ENCODE measurements around the gene SP110.
"Not testable (repeated sequence)": the region's sequence is repeated elsewhere in the genome, so short reads cannot be mapped to it uniquely, and the experiment has no call there.

The SP110 gene

DNA sequence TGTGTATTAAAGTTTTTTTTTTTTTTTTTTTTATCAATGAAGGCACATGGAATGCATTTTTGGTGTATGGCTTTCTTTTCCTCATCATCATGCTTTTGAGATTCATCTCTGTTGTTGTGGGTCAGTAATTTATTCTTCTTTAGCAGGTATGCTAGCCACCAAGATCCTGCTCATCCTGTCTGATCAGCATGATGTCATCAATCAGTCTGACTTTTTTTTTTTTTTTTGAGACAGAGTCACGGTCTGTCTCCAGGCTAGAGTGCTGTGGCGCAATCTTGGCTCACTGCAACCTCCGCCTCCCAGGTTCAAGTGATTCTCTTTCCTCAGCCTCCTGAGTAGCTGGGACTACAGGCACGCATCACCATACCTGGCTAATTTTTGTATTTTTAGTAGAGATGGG lies 3.0 kb upstream of the SP110 start:
- DNase-seq: not testable (repeated sequence)

DNA sequence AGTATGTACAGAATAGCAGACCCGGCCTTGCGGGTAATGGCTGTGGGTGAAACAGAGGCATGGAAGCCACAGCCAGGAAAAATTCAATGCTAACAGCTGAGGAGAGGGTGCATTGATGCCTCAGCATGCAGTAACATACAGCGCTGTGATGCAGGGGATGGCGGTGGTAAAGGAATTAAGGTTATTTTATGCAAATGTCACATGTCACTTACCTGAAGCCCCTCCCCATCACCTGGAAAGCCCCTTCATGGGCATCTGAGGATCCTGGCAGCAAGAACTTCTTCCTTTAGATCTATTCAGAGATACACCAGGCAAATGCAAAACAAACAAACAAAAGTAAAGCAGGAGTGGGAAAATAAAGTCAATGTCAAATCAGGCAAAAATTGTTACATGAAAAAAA lies 1.7 kb upstream of the SP110 start:
- no peak for DNase-seq

DNA sequence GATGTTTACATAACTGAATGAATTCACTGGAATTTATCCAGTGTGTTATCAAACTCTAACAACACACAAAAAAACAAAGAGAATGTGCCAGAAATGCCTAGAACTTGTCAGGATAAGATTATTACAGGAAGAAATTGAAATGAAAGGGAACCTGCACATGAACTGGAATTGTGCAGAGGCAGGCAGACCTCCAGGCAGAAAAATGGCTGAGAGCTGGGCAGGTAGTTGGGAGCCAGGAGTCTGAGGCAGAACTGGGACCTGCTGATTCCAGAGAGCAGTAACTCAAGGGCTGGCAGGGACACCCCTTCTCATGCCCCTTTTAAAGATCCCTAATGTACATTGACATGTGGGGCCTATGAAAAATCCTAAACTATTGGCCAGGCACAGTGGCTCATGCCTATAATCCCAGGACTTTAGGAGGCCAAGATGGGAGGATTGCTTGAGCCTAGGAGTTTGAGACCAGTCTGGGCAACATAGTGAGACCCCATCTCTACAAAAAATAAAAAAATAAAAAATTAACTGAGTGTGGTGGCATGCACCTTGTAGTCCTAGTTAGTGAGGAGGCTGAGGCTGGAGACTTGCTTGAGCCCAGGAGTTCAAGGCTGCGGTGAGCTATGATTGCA lies 674 bp upstream of the SP110 start:
- no peak for DNase-seq

DNA sequence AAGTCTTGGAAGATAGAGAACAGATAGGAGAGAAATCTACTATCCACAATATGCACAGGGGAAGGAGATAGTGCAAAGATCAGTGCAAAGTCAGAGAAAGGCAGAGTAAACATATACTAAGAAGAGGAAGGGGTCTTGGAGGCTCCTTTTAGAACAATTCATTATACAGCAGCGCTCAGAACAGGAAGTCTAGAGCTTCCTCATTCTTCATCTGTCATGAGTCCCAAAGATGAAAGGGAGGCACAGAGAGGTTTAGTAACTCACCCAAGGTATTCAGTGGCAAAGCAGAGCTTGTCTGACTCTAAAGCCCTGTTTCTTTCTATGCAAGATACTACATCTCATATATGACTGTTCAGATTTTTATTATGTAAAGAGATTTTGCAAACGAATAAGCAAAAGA lies 1.4 kb downstream of the SP110 start:
- DNase-seq: no peak

DNA sequence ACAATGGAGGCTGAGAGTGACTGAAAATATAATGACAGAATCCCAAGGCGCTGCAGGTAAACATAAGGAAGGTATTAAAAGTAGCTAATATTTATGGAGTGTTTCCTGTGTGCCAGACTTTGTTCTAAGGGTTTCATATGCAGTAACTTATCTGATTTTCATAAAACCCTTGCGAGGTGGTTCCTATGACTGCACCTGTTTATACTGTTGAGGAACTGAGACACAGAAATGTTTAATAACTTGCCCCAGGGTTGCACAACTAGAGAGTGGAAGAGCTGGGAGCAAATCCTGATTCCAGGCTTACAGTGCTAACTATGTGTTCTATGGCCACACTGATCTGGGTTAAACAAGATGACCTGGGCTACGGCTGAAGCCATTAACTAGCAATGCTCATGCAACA lies 2.4 kb downstream of the SP110 start:
- no peak for DNase-seq

DNA sequence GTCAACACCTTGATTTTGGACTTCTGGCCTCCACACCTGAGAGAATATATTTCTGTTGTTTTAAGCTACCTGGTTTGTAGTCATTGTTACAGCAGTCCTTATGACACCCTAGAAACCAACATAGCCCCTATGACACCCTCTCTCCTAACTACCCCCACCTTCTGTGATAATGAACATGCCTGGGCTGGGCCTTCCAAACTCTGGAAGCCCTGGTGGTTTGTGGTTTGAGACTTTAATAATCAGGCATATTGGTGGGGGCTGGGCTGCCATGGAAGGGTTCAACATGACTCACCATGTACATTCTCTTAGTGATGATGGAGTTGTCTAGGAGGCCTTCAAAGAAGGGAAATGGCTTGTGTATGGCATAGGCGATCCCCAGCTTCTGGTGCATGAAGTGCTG lies 3.3 kb downstream of the SP110 start:
- DNase-seq: no peak

DNA sequence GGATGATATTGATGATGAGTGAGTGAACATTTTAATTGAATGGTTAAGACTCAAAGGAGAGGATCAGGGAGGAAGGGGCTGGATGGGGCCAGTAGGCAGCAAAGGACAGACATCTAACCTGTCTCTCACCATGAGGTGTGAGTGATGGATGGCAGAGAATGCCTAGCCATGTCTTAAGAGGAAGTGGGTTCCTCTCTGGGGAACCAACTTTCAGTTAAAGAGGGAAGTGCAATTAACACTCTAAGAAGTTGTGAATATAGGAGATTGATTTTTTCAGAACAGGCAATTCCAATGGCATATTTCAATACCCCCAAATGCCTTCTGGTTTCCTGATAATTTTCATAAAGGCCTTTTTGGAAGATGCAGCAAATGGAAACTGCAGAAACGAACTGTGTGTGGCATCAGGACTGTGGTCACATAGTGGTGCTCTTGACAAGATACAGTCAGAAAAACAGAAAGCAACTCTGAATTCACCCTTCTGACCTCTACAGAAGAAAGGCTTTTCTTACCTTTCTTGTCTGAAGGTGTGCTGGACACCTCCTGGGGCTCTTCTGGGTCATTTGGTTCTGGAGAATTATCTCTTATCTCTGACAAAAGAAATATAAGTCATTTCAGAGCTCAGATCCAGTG lies 10.2 kb downstream of the SP110 start:
- DNase-seq: no peak

DNA sequence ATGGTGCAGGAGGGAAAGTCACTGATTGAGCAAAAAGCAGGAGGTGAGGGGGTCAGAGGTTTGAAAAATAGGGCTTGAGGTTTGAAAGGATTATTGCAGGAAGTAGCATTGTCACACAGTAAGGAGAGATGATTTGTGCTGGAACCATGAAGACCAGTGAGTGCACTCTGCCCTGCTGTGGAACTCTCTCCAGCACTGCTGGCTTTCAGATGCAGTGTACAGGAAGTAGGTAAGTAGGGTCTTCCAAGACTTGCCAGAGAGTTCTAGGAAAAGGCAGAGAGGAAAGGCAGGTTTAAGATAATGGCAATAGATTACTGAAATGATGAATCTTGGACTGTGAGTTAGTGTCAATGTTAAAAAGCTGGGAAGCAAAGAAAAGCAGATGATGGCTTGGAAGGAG lies 11.2 kb downstream of the SP110 start:
- no peak for DNase-seq

DNA sequence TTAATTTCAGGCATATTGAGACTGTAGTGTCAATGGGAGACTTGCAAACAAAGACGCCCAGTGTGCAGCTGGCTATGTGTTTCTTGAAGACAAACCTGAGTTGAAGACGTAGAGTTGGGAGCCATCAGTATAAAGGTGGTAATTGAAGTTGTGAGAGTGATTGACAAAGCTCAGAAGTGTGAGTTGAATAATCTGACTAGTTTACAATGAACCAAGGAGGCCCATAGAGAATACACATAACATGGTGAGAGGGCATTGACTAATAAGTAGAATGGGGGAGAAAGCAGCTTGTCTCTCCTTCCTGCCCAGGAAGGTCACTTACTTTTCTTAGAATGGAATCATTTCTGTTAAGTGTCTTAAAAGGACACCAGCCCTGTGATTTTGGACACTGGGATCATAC lies 14.1 kb downstream of the SP110 start:
- DNase-seq: no peak

DNA sequence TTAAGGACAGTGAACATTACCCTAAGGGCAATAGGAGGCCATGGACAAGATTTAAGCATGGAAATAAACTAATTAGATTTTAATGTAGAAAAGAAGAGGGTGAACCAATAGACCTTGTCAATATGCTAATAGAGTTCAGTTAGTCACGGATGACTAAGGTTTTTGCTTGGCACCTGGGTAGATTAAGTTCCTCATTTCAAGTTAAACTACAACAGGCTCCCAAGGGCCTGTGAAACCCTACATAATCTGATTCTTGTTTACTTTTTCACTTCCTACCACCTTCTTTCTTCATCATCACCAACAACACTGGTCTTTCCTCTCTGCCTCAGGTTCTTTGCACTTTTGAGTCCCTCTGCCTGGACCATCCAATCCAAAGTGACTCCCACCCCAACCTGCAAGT lies 14.8 kb downstream of the SP110 start:
- no peak for DNase-seq

DNA sequence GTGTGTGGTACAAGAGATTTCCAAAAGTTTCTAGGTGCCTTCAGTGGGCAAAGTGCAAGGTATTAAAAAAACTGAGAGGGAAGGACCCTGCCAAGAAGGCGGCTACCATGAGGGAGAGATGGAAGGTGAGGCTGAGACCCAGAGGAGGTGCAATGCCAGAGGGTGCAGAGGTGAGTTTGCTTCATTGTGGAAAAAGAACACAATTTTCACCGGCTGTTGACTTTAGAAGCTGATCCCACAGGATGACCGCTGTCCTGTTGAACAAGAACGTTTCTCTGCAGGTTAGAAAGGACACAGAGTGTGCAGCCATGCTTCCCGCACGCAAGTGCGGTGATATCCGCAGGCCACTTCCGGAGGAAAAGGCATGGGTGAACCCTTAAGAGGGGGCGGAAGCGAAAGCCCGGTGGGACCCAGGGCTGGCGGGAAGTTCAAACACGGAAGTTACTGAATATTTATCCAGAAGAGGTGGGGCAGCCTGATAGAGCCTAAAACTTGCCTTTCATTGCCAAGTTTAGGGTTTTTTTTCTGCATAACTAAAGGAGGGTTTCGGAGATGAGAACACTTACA lies 16.6 kb downstream of the SP110 start:
- no peak for DNase-seq

DNA sequence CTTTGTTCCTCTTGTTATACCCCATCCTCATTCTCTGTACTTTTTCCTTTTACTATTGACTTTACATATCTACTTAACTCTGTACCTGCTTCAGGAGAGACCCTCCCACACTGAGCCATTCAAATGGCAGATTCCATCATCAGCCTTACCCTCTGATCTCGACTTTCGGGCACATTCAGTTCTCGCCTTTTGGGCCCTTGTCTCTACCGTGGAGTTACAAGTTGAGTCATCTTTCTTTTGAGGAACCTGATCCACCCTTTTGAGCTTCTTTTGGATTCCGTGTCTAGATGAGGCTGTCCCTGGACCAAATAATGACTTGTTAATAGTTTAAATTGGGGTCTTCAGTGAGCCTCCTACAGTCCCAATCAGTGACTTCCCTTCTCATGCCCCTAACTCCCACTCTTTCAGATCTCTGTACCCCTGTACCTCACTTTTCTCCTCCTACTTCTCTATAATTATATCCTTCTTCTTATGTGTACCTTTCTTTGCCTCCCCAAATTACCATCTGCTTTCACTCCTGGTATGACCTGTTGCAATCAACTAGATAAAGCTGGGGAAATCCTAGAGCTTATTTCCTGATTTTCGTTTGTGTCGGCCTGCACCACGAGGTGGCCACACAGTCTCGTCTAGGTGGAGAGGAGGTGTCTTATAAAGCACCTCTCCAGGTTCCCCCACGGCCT lies 17.2 kb downstream of the SP110 start:
- DNase-seq: no peak

DNA sequence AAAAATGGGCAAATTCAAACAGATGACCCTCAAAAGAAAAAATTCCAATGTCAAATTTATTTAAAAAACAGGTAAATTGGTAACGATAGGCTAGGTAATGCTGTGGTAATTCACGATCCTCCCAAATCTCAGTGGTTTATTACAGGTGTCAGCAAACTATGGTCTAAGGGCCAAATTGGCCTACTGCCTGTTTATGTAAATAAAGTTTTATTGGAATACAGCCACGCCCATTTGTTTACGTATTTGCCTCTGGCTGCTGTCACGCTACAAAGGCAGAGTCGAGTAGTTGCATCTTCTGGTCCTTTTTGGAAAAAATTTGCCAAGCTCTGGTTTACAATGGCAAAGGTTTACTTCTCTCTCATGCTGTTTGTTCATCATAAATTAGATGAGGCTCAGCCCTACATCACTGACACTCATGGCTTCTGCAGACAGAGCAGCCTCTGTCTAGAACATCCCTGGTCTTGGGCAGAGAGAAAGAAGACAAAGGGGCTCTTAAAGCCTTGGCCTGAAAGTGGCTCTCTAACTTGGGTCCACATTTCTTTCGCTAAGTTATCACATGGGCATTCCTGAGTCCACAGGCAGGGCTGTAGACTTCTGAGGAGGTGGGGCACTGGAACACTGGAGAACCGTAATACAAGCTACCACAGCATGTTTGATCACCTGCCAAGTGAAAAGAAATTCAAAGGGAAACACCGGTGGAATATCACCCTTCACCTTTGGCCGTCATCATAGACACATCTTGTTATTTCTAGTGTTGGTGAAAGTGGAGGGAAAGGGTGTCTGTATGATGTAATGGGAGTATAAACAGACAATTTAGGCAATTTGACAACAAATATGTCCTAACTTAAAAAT lies 34.8 kb downstream of the SP110 start:
- DNase-seq: no peak

DNA sequence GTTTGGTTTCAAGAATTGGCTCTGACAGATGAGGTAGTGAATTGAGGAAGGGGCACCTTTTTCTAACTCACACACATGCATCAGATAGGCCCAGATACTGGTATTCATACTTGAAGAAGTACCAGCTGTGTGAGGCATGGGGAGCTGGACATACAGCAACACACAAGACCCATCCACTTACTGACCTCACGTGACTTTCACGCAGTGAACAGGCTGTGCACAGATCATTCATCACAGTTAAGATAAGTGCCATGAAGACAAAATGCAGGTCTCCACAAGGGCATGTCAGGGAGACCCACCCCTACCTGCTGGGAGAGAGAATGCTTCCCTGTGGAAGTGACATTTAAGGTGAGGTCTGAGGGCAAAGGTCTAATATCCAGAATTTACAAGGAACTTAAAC lies 38.6 kb downstream of the SP110 start:
- DNase-seq: no peak

DNA sequence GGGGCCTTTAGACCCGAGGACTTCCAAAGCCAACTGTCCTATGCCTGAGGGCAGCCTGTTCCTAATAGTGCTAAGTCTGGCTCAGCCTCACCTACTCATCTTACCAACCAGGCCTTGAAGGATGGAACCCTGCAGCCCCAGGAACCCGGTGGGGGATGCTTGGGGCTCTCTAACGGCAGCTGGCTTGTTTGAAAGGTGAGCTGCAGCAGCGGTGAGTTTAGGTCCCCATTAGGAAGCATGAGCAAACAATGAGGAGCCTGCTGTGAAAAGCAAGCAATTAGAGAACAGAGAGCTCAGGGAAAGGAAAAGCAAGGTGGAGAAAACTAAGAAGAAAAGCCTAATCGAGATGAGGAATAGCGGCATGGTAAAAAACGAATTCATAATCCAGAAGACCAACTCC lies 39.9 kb downstream of the SP110 start:
- no peak for DNase-seq

DNA sequence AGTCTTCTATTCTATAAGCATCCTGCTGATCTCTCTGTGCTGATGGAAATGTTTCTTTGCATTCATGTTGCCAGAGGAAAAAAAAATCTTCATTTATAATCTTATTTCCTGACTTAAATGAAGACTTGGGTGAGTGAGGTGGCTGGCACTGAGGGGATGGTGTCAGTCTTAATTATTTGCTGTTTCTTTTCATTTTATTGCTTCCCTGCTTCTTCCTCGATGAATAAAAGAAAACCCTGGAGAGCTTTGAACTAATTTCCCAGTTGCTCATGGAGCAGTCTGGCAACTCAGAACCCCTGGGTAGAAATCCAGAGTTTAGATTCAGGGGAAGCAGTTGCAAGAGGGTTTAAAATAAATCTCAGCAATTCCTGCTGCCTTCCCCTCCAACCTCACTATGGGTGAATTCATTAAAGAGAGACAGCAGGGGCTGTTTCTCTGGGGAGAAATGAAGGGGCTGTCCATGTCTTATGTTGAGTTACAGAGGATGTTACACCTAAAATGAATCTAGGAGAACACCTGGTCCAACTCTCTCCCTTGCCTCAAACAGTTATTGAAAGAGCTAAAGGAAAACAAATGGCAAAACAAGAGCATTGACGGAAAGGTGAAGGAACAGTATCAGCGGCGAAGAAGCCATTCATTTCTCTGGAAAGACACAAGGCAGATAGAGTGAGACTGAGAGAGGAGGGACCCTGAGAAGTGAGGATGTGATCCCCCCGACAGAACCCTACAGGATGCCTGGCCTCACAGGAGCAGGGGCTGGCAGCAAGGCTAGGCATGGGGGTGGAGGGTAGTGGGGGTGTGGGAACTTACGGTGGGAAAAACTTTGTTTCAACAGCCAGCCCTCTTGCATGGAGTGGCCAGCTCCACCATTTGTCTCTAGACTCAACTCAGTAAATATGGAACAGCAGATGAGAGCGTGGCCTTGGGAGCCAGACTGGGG lies 41.0 kb downstream of the SP110 start:
- DNase-seq: no peak

DNA sequence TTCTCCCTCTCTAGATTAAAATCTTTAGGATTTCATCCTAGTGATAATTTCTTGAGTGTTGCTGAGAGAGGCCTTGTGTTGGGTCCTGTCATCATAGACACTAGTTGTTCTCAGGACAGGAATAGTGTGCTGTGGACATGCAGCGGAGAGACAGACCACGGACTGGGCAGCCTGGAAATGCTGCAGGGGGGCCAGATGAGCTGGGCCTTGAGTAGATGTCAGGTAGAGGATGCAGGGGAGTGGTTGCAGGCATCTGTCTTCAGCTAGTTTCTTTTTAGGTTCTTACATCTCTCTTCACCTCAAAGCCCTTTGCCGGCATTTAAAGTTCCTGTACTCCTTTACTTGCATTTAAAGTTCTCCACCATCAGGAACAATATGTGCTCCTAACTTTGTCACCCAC lies 42.8 kb downstream of the SP110 start:
- no peak for DNase-seq

DNA sequence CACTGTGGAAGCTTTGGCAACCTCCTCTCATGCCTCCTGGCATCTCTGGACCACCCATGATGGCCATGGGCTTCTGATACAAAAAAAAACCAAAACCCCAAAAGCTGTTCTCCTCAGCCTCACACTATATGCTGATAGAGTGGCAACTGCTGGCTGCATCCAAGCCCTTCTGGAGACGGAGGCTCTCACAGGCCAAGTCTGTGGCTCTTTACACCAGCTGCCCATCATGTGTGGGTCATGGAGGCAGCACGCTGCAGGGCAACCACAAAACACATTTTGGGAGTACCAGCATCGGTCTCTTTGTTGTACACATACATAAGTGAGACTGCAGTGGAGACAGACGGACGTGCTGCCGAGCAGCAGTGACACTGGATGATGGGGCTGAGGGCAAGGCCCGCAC lies 45.3 kb downstream of the SP110 start:
- no peak for DNase-seq

DNA sequence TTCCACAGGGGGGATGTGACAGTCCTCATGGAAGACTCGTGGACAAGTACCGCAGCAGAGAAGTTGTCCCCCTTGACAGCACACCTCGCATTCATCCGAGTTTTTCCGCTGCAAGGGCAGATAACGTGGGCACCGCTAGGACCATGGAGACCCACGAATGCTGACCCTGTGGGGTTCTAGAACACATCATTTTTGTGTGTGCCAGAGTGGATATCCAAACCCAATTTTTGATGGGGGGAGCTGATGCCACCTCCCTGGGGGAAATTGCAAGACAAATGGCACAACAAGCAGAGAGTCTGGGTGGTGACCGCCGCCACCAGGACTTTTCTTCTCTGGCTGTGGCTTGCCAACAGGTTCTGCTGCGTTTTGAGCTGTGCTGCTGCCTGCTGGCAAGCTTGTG lies 46.9 kb downstream of the SP110 start:
- DNase-seq: no peak

DNA sequence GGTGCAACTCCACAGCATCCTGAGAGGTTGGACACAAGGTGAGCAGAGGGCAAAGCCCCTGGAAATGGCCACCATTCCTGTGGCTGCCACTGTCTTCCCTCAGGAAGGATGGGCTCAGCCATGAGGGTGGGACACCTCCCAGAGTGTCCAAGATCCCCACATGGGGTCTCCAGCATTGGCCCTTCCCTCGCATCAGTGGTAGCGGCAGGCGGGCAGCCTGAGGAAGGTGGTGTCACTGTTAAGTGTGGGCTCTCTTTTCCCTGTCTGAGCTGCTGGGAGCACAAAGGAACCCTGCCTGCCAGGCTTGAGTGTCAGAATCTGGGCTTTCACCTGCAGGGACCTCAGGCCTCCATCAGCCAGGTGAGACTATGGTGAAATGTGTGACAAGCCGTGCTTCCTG lies 47.6 kb downstream of the SP110 start:
- DNase-seq: no peak

DNA sequence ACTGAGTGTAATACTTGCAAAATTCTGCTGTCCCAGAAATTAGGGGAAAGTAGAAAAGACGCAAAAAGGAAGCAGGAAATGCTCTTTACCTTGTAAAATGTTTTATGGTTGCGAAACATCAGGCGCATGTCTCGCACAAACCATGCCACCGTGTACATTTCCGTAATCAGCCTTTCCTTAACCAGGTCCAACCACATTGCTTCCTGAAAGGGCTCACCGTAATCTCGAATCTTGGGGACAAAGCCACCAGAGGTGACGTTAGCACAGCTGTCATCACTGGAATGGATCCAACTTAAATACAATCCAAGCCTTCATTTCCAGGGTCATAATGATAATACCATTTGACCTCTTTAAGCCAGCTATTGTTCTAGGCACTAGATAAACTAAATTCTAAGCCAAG lies 49.3 kb downstream of the SP110 start:
- no peak for DNase-seq

DNA sequence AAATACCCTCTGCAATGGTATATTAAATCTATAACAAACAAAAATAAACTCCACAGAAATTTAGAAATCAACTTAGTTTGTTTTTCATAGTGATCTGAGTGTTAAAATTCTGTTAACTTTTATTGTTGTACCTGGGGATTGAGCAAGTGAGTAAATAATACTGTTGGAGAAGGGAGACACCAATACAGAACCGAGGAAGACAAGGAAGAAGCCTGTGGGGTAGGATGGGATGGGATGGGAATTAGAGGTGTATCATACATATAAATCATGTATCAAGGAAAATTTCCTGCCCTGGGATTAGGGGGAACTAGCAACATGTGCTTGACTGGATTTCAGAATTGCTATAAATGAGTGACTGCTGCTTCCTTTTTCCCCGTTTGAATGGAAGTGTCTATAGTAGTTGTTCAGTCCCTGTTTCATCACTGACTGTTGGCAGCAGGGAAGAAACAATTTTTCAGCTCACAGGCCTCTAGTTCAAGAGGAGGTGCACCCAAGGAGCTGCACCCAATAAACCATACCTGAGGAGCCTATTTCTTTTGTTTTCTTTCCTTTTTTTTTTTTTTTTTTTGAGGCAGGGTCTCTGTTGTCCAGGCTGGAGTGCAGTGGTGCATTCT lies 53.1 kb downstream of the SP110 start:
- DNase-seq: no peak

All from NCI-H2107 (cell line).